Kidney (tissue), 14 donors: ENCODE results near the gene CDC42. TPM values are rescaled to one million over a fixed set of nuclear protein-coding genes. Genes with fewer than 3 reads are reported as not detected.
A peak's percentile ranks its signal among the peaks of the same experiment; 100 is the strongest.

Source experiments
- DNase-seq, 5 donors: peaks; one replicate each; pipeline ENCODE4 v3.0.0-alpha.2; 2013 to 2020
- FAIRE-seq: peaks from 2 replicates; lab custom pipeline; 2012; peaks lifted over from hg19 to GRCh38; lab: Jason Lieb, UNC
- H3K27ac ChIP-seq, 2 donors: one replicate each; pipeline ENCODE4 v1.7.0; 2013; ENCODE audit warnings: low read depth in 2 of 2, low read length in 2 of 2, inconsistent platforms in 1 of 2
- H3K27me3 ChIP-seq: one replicate; pipeline ENCODE4 v1.7.1; 2013; ENCODE audit warnings: low read length, inconsistent platforms; ENCODE audit not compliant: control insufficient read depth, insufficient read depth
- H3K36me3 ChIP-seq, 3 donors: one replicate each; pipeline versions ENCODE4 v1.7.0 to v1.7.1; 2013; ENCODE audit warnings: low read length in 3 of 3, control low read depth in 1 of 3, inconsistent platforms in 1 of 3; ENCODE audit not compliant: insufficient read depth in 3 of 3, control insufficient read depth in 2 of 3
- H3K4me1 ChIP-seq, 3 donors: one replicate each; pipeline versions ENCODE4 v1.7.0 to v1.7.1; 2013; ENCODE audit warnings: low read length in 3 of 3, inconsistent platforms in 1 of 3, low read depth in 1 of 3; ENCODE audit not compliant: control insufficient read depth in 2 of 3, insufficient read depth in 2 of 3
- H3K4me3 ChIP-seq, 3 donors: one replicate each; pipeline versions ENCODE4 v1.7.0 to v1.8.1; 2013; ENCODE audit warnings: low read length in 3 of 3, control low read depth in 1 of 3, inconsistent platforms in 1 of 3
- H3K9ac ChIP-seq, 3 donors: one replicate each; pipeline versions ENCODE4 v1.7.0 to v1.7.1; 2013; ENCODE audit warnings: low read length in 3 of 3, control low read depth in 1 of 3, inconsistent platforms in 1 of 3
- H3K9me3 ChIP-seq, 3 donors: one replicate each; pipeline versions ENCODE4 v1.7.0 to v1.7.1; 2013; ENCODE audit warnings: low read length in 3 of 3, control low read depth in 1 of 3, inconsistent platforms in 1 of 3; ENCODE audit not compliant: control insufficient read depth in 2 of 3, insufficient read depth in 1 of 3
- intact Hi-C: fragments of 100-400 bp; cut with DNase I; formaldehyde crosslinking; loops from one replicate; pipeline ENCODE4 v1.11.1; 2022
- polyA plus RNA-seq: library from polyadenylated mRNA; stranded (reverse); fragments of 350-450 nt; fragmentation: Illumina TruSeq; extraction: RNeasy Lipid Tissue Mini Kit (QIAGEN cat#74804); gene quantifications from one replicate; pipeline ENCODE4 v1.2.3, GENCODE V29; 2014; ENCODE audit warnings: low read depth, low replicate concordance; ENCODE audit not compliant: insufficient read depth
- total RNA-seq: library from RNA; stranded (reverse); fragmentation: NEBNext Ultra II Directional; extraction: Animal tissue kit (Norgen Biotek cat#: 25700); gene quantifications from one replicate; pipeline ENCODE4 v1.2.1, GENCODE V29; 2021
- TF ChIP-seq, protein P1 (sequence below): IDR thresholded peaks from 3 replicates; pipeline ENCODE4 v1.5.1; 2012; ENCODE audit warnings: mild to moderate bottlenecking, moderate library complexity, borderline replicate concordance; ENCODE audit not compliant: insufficient read depth; ENCODE audit errors: extremely low read depth
- donor health status: control.
- donor health status: control.
- donor health status: control.
- donor health status: control.
- donor health status: control.
- donor health status: DM: yes; HTN: yes; CAD: no.
- donor health status: Normal renal cell carcinoma (clear cell type).

Gene CDC42
- total and polyA plus RNA-seq, 2 donors from 2014 or later, result 207 to 248 TPM

DNA sequence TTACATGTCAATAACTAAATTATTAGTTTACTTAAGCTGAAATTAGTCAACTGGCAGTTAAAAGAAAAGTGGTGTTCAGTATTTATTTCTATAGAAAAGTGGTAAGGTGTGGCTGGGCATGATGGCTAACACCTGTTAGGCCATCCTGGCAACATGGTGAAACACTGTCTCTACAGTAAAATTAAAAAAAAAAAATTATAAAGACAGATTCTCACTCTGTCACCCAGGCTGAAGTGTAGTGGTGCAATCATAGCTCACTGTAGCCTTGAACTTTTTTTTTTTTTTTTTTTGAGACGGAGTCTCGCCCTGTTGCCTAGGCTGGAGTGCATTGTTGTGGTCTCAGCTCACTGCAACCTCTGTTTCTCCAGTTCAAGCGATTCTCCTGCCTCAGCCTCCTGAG, 57.5 kb downstream of the CDC42 start:
- Histone ChIP-seq H3K36me3 (peaks cover 0 to 13% (median 0%) of the 10 kb centered on the region in 3 donors), H3K4me3 (no peak overlapping the region), H3K9me3 (no peaks in the 10 kb centered on the region), H3K27ac (no peak overlapping the region), H3K9ac (no peak overlapping the region), H3K4me1 (peaks cover 0 to 17% (median 6%) of the 10 kb centered on the region in 3 donors), H3K27me3 (no peaks in the 10 kb centered on the region)
- FAIRE-seq (no peak), DNase-seq (no peak)
- intact Hi-C loops, result no loop called here
- TF ChIP-seq, protein P1, sequence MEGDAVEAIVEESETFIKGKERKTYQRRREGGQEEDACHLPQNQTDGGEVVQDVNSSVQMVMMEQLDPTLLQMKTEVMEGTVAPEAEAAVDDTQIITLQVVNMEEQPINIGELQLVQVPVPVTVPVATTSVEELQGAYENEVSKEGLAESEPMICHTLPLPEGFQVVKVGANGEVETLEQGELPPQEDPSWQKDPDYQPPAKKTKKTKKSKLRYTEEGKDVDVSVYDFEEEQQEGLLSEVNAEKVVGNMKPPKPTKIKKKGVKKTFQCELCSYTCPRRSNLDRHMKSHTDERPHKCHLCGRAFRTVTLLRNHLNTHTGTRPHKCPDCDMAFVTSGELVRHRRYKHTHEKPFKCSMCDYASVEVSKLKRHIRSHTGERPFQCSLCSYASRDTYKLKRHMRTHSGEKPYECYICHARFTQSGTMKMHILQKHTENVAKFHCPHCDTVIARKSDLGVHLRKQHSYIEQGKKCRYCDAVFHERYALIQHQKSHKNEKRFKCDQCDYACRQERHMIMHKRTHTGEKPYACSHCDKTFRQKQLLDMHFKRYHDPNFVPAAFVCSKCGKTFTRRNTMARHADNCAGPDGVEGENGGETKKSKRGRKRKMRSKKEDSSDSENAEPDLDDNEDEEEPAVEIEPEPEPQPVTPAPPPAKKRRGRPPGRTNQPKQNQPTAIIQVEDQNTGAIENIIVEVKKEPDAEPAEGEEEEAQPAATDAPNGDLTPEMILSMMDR, result no peak

DNA sequence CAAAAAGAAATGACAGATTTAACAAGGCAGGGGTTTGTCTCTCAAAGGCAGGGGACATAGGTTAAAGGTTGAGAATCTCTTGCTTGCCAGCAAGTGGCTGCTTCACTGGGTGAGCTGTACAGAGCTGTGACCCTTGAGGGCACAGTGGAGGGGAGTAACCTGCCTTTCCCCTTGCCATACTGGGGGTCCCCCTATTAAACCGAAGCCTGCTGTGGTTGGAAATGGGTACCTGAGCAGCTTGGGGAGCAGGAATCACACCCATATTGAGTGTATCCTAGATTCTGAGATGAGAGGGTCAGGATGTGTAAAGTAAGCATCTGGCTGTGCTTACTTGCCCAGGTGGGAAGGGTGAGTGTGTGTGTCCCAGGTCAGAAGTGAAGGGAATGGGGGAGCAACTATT, 58.6 kb downstream of the CDC42 start:
- no peak overlapping the region for H3K4me3 ChIP-seq
- peaks cover 0 to 13% (median 0%) of the 10 kb centered on the region in 3 donors for H3K36me3 ChIP-seq
- H3K27me3 ChIP-seq, result no peaks in the 10 kb centered on the region
- H3K27ac ChIP-seq, result no peak overlapping the region
- DNase-seq (no peak), FAIRE-seq (no peak)
- H3K4me1 ChIP-seq, result peaks cover 0 to 20% (median 7%) of the 10 kb centered on the region in 3 donors
- intact Hi-C loops, result no loop called here
- no peak overlapping the region for H3K9ac ChIP-seq
- no peaks in the 10 kb centered on the region for H3K9me3 ChIP-seq
- TF ChIP-seq, protein P1, result no peak

DNA sequence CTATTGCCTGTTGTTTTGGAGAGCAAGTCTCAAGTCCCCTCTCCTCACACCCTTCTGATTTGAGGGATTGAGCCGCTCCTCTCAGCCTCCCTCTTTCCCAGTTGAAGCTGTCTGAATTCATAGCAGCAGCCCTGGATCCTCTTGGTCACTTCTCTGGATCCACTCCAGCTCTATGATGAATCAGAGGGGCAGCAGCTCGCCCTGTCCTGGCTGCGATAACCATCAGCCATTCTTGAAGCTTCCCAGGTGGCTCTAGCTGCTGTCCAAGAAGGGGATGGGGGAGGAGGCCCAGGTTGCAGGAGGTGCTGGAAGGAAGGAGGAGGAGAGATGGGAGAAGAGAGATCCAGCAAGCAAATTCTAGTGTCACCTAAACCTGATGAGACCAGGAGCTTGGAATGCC, 59.1 kb downstream of the CDC42 start:
- no peak overlapping the region for H3K4me3 ChIP-seq
- no peak overlapping the region for H3K27ac ChIP-seq
- DNase-seq, result peak in 1 of 5 donors; percentile 42
- peaks cover 0 to 13% (median 0%) of the 10 kb centered on the region in 3 donors for H3K36me3 ChIP-seq
- no peaks in the 10 kb centered on the region for H3K27me3 ChIP-seq
- no peak for FAIRE-seq
- peaks cover 0 to 20% (median 7%) of the 10 kb centered on the region in 3 donors for H3K4me1 ChIP-seq
- no peak overlapping the region for H3K9ac ChIP-seq
- intact Hi-C loops, result no loop called here
- H3K9me3 ChIP-seq, result no peaks in the 10 kb centered on the region
- TF ChIP-seq, protein P1, result no peak

DNA sequence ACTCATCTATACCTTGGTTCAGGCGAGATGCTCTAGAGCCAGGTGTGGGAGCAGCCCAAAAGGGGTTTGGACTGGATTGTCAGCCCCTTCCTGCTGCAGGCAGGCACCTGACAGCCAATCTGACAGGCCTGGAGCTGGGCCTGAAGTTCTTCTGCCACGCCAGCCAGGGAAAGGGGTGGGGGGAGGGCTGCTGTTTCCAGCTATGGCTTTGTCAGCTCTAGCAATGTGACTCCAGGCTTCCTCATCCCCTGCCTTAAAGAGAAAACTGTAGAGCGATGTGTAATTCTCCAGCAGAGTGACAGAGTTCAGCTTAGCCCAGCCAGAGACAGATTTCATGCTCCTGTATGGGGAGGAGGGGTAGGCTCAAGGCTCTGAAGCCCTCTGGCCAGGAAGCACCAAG, 60.0 kb downstream of the CDC42 start:
- Histone ChIP-seq H3K4me1 (peaks cover 0 to 20% (median 7%) of the 10 kb centered on the region in 3 donors), H3K27ac (no peak overlapping the region), H3K4me3 (no peak overlapping the region), H3K36me3 (peaks cover 0 to 13% (median 0%) of the 10 kb centered on the region in 3 donors), H3K9me3 (no peaks in the 10 kb centered on the region), H3K9ac (no peak overlapping the region), H3K27me3 (no peaks in the 10 kb centered on the region)
- TF ChIP-seq, protein P1, result no peak
- FAIRE-seq (no peak), DNase-seq (no peak)
- intact Hi-C loops, result no loop called here
